ENCODE data around the gene FGD4. TPM values are rescaled to one million over a fixed set of nuclear protein-coding genes. Genes with fewer than 3 reads are reported as not detected.
"Not testable (repeated sequence)": the region's sequence is repeated elsewhere in the genome, so short reads cannot be mapped to it uniquely, and the experiment has no call there.

The FGD4 gene
- polyA plus RNA-seq, 1 donor from 2014 or later, result 0.64 TPM

GRCh38 chr12:32526343-32526742 lies 127.0 kb downstream of the FGD4 start:
- not testable (repeated sequence) for H3K9me3 Mint-ChIP-seq, H3K36me3 Mint-ChIP-seq, H3K27me3 Mint-ChIP-seq, H3K27ac Mint-ChIP-seq
- H3K4me1 Mint-ChIP-seq, result peaks cover 9 to 20% (median 19%) of the 10 kb centered on the region in 3 donors
- H3K4me3 Mint-ChIP-seq, result peak overlapping the region in 1 of 4 donors; percentile 27

DNA sequence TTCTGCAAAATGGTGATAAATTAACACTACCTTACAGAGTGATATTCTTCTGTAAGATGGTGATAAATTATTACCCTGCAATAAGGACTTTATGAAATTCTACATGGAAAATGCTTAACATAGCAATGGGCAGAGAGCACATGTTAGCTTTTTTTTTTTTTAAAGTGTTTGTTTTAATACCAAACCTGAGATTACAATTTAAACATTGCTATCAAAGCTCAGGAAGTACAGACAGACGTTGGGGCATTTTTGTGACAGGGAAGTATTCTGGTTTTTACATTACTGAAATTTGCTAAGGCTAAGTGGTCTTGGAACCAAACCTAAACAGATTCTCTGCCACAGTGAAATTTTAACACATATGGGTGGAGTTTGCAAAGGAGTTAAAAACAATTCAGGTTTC lies 133.1 kb downstream of the FGD4 start:
- peak overlapping the region in 1 of 3 donors; percentile 17 for H3K27ac Mint-ChIP-seq

DNA sequence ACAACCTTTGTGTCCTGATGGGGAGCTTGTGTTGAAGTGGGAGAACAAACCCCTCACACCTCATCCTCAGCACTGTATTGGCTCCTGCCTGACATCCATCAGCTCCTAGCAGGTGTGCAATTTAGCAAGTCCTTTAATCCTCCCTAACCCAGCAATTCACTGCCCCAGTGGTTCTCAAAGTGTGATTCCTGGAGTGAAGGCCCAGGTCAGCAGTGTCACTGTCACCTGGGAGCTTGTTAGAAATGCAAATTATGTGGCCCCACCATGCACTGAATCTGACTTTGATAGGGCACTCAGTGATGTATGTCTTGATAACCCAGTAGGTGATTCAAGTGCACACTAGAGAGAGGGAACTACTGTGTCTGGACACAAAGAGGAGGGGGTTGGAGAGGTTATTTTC lies 133.6 kb downstream of the FGD4 start:
- no peaks in the 10 kb centered on the region for H3K36me3 Mint-ChIP-seq
- H3K27me3 Mint-ChIP-seq, result no peaks in the 10 kb centered on the region
- peaks cover 25 to 31% (median 25%) of the 10 kb centered on the region in 3 donors for H3K4me1 Mint-ChIP-seq
- no peaks in the 10 kb centered on the region for H3K9me3 Mint-ChIP-seq
- H3K4me3 Mint-ChIP-seq, result no peak overlapping the region
- peak overlapping the region in 2 of 3 donors; percentile 17 to 63 for H3K27ac Mint-ChIP-seq

More for the DNA sequence above, 133.1 kb downstream of the FGD4 start:
- Mint-ChIP-seq H3K27me3 (no peaks in the 10 kb centered on the region), H3K4me1 (peaks cover 23 to 28% (median 25%) of the 10 kb centered on the region in 3 donors), H3K4me3 (no peak overlapping the region), H3K9me3 (no peaks in the 10 kb centered on the region), H3K36me3 (no peaks in the 10 kb centered on the region)

GRCh38 chr12:32533506-32533905 lies 134.1 kb downstream of the FGD4 start:
- peaks cover 25 to 31% (median 25%) of the 10 kb centered on the region in 3 donors for H3K4me1 Mint-ChIP-seq
- H3K36me3 Mint-ChIP-seq, H3K9me3 Mint-ChIP-seq, H3K27ac Mint-ChIP-seq, H3K27me3 Mint-ChIP-seq, H3K4me3 Mint-ChIP-seq: not testable (repeated sequence)

GRCh38 chr12:32533971-32534590 lies 134.7 kb downstream of the FGD4 start:
- peak overlapping the region in 1 of 3 donors; percentile 72 for H3K27ac Mint-ChIP-seq
- peak overlapping the region; percentile 33 to 81 (median 80) for H3K4me3 Mint-ChIP-seq
- no peaks in the 10 kb centered on the region for H3K27me3 Mint-ChIP-seq
- H3K36me3 Mint-ChIP-seq, result no peaks in the 10 kb centered on the region
- H3K4me1 Mint-ChIP-seq, result peaks cover 25 to 31% (median 25%) of the 10 kb centered on the region in 3 donors
- no peaks in the 10 kb centered on the region for H3K9me3 Mint-ChIP-seq

DNA sequence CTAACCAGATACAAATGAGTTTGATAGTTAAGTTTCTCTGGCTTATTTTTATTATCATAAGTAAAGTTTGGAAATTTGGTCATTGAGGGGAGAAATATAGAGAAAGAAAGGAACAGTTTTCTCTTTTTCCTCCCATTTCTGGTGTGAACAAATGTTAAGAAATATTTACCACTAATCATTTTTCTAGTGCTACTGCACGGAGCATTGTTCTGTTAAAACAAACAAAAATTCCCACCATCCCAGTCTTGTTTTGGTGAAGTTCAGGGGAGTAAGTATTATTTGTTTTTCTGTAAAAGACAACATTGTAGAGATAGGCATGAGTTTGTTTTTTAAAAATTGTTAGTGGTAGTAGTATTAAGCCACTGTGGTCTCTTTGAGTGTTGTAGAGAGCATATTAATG lies 135.3 kb downstream of the FGD4 start:
- Mint-ChIP-seq H3K4me3 (peak overlapping the region; percentile 33 to 81 (median 80)), H3K4me1 (peaks cover 25 to 31% (median 25%) of the 10 kb centered on the region in 3 donors), H3K27me3 (no peaks in the 10 kb centered on the region), H3K36me3 (no peaks in the 10 kb centered on the region), H3K27ac (peak overlapping the region; percentile 4 to 73 (median 13)), H3K9me3 (no peaks in the 10 kb centered on the region)

GRCh38 chr12:32535288-32535999 lies 136.1 kb downstream of the FGD4 start:
- Mint-ChIP-seq H3K4me1 (peaks cover 25 to 31% (median 25%) of the 10 kb centered on the region in 3 donors), H3K36me3 (peaks cover 3% of the 10 kb centered on the region), H3K27ac (peak overlapping the region; percentile 5 to 73 (median 13)), H3K27me3 (no peaks in the 10 kb centered on the region), H3K9me3 (no peaks in the 10 kb centered on the region), H3K4me3 (peak overlapping the region; percentile 33 to 81 (median 80))

- H3K27me3 Mint-ChIP-seq, result no peaks in the 10 kb centered on the region
- H3K9me3 Mint-ChIP-seq, result no peaks in the 10 kb centered on the region
- H3K4me3 Mint-ChIP-seq, result peak overlapping the region in 1 of 4 donors; percentile 81
- H3K36me3 Mint-ChIP-seq, result peaks cover 3% of the 10 kb centered on the region
- H3K4me1 Mint-ChIP-seq, result peaks cover 25 to 31% (median 25%) of the 10 kb centered on the region in 3 donors
- peak overlapping the region in 1 of 3 donors; percentile 73 for H3K27ac Mint-ChIP-seq
Observed at GRCh38 chr12:32536000-32536345, 136.6 kb downstream of the FGD4 start.

DNA sequence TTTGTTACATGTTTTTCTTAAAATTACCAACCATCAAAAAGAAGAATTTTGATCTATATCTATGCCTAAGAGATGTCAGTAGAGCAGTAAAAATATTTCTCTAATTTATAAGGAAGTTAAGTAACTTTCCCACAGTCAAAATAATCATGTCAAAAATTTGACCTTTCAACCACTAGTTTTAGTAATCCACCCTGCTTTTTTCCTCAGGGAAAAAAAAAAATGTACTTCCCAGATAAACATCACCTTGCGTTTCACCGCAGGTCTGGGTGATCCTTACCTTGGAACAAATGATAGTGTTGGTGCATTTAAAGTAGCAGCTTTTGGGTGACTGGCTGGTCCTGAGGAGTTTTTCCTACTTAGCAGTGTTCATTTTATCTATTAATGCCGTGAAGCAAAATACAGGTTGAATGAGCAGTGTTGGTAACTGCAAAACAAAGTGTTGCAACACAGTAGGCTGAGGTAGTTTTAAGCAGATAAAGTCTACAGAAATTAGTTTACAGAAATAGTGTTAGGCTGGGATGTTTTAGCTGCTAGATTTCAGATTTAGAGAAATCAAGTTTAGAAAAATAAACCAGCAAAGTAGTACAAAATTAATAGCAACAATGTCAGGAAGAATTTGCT lies 142.5 kb downstream of the FGD4 start:
- Mint-ChIP-seq H3K4me3 (no peak overlapping the region), H3K27me3 (no peaks in the 10 kb centered on the region), H3K27ac (no peak overlapping the region), H3K36me3 (peaks cover 5% of the 10 kb centered on the region), H3K9me3 (no peaks in the 10 kb centered on the region), H3K4me1 (peaks cover 6 to 19% (median 10%) of the 10 kb centered on the region in 3 donors)

- no peaks in the 10 kb centered on the region for H3K27me3 Mint-ChIP-seq
- no peak overlapping the region for H3K27ac Mint-ChIP-seq
- peaks cover 4 to 14% (median 6%) of the 10 kb centered on the region in 3 donors for H3K4me1 Mint-ChIP-seq
- no peaks in the 10 kb centered on the region for H3K9me3 Mint-ChIP-seq
- H3K36me3 Mint-ChIP-seq, result peaks cover 5% of the 10 kb centered on the region
- no peak overlapping the region for H3K4me3 Mint-ChIP-seq
Observed at GRCh38 chr12:32542428-32543229, 143.3 kb downstream of the FGD4 start.

DNA sequence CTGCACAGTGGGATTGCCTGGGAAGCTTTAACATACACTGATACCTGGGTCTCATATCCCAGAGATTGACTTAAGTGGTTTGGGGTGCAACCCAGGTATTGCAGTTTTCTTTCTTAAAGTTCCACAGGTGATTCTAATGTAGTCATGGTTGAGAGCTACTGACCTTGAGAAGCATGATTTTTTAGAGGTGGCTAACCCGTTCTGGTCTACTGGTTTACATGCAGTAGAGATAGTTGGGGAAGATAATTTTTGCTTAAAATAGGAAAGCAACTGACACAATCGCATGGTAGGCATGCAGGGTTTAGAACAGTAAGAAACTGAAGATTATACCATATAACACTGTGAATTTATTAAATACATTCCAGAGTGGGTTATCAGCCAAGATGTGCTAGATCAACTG lies 145.5 kb downstream of the FGD4 start:
- Mint-ChIP-seq H3K27ac (no peak overlapping the region), H3K36me3 (peaks cover 5% of the 10 kb centered on the region), H3K9me3 (no peaks in the 10 kb centered on the region), H3K4me3 (no peak overlapping the region), H3K27me3 (no peaks in the 10 kb centered on the region), H3K4me1 (peaks cover 6 to 22% (median 13%) of the 10 kb centered on the region in 3 donors)

- no peaks in the 10 kb centered on the region for H3K27me3 Mint-ChIP-seq
- H3K4me1 Mint-ChIP-seq, result peaks cover 9 to 25% (median 15%) of the 10 kb centered on the region in 3 donors
- H3K27ac Mint-ChIP-seq, result no peak overlapping the region
- no peak overlapping the region for H3K4me3 Mint-ChIP-seq
- H3K36me3 Mint-ChIP-seq, result peaks cover 2% of the 10 kb centered on the region
- H3K9me3 Mint-ChIP-seq, result no peaks in the 10 kb centered on the region
Observed at GRCh38 chr12:32545413-32545980, 146.1 kb downstream of the FGD4 start.

- Mint-ChIP-seq H3K9me3 (no peaks in the 10 kb centered on the region), H3K4me3 (peak overlapping the region in 1 of 4 donors; percentile 56), H3K4me1 (peaks cover 9 to 25% (median 15%) of the 10 kb centered on the region in 3 donors), H3K27me3 (no peaks in the 10 kb centered on the region), H3K36me3 (peaks cover 2% of the 10 kb centered on the region), H3K27ac (no peak overlapping the region)
Observed at GRCh38 chr12:32546272-32546671, 146.9 kb downstream of the FGD4 start.

DNA sequence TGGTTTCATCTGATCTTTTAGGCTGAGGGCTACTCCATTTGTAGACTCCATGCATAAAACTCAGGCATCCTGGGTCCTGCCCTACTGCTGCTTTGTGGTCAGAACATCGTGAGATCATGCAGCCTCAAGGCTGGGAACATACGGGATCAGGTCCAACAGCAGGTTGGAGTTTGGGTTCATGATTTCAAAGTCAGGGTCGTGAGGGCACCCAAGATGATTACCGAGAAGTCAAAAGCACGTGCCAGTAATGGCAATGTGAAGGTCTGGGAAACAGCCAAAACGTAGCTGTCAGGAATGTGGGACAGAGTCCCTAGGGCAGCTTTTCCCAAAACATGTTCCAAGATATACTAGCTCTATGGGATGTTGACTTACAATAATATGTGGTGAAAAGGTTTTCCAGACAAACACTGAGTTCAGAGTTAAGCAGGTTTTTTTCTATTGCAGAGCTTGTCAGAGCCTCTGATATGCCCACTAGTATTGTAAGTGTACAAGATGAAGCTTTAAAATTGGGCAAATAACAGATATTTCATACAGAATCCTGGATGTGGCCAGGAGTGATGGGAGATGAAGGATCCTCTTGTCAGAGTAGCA lies 149.4 kb downstream of the FGD4 start:
- Mint-ChIP-seq H3K27ac (no peak overlapping the region), H3K36me3 (no peaks in the 10 kb centered on the region), H3K4me1 (peaks cover 9 to 25% (median 15%) of the 10 kb centered on the region in 3 donors)

More for the DNA sequence above, 149.4 kb downstream of the FGD4 start:
- Mint-ChIP-seq H3K9me3 (no peaks in the 10 kb centered on the region), H3K27me3 (no peaks in the 10 kb centered on the region), H3K4me3 (peak overlapping the region in 1 of 4 donors; percentile 6)

Data from IgD-negative memory B cell (primary cell).